CD4-positive, alpha-beta T cell (primary cell): ENCODE results near the gene EXD3. TPM values are rescaled to one million over a fixed set of nuclear protein-coding genes. Genes with fewer than 3 reads are reported as not detected.

ENCODE experiments used
- ATAC-seq: fragments of 200-7000 bp; cut with Tn5 transposase; one replicate; pipeline ENCODE4 v1.10.0; 2022; ENCODE audit warnings: mild to moderate bottlenecking; ENCODE audit not compliant: poor library complexity
- CTCF ChIA-PET: fragments of 350-600 bp; sonication (Branson Sonifier 250); formaldehyde crosslinking; loops from one replicate; lab custom pipeline; 2021; ENCODE audit warnings: antibody characterized with exemption, inconsistent platforms; lab: Charles Lee
- POLR2A ChIA-PET: fragments of 350-600 bp; sonication (Branson Sonifier 250); formaldehyde crosslinking; loops from one replicate; lab custom pipeline; 2021; ENCODE audit warnings: antibody characterized with exemption, inconsistent platforms; lab: Charles Lee
- DNase-seq, 14 experiments: peaks; one replicate each; pipeline ENCODE4 v3.0.0-alpha.2; 2013 to 2020; ENCODE audit warnings: mixed read lengths in 2 of 14
- H3K27ac ChIP-seq, 2 donors: one replicate each; pipeline versions ENCODE4 v1.5.1 to v1.7.0; 2013; ENCODE audit warnings: low read length in 2 of 2, low read depth in 1 of 2, mild to moderate bottlenecking in 1 of 2
- H3K27me3 ChIP-seq, 2 experiments: 1 replicate in 1 of 2; 2 replicates in 1 of 2; pipeline versions ENCODE4 v1.6.1 to v1.7.0; 2013; ENCODE audit warnings: low read length in 2 of 2, control low read depth in 1 of 2, mild to moderate bottlenecking in 1 of 2, moderate library complexity in 1 of 2; ENCODE audit not compliant: insufficient read depth in 2 of 2, control insufficient read depth in 1 of 2
- H3K36me3 ChIP-seq: one replicate; pipeline ENCODE4 v1.6.1; 2013; ENCODE audit warnings: low read length, control low read depth; ENCODE audit not compliant: insufficient read depth
- H3K4me1 ChIP-seq: one replicate; pipeline ENCODE4 v1.6.1; 2013; ENCODE audit warnings: low read length, control low read depth; ENCODE audit not compliant: insufficient read depth
- H3K4me3 ChIP-seq: one replicate; pipeline ENCODE4 v1.5.1; 2013; ENCODE audit warnings: mild to moderate bottlenecking, low read length, moderate library complexity
- H3K9me3 ChIP-seq, 2 experiments: 1 replicate in 1 of 2; 2 replicates in 1 of 2; pipeline versions ENCODE4 v1.6.1 to v1.7.0; 2013; ENCODE audit warnings: low read length in 2 of 2, mild to moderate bottlenecking in 2 of 2, control low read depth in 1 of 2, moderate library complexity in 1 of 2; ENCODE audit not compliant: control insufficient read depth in 1 of 2, insufficient read depth in 1 of 2
- H3K27ac Mint-ChIP-seq: one replicate; pipeline ENCODE4 v1.8.0; 2020; ENCODE audit warnings: mixed read lengths
- H3K27me3 Mint-ChIP-seq: one replicate; pipeline ENCODE4 v1.8.0; 2021; ENCODE audit warnings: mixed read lengths
- H3K36me3 Mint-ChIP-seq: one replicate; pipeline ENCODE4 v1.8.0; 2021; ENCODE audit warnings: low read depth, mixed read lengths
- H3K4me1 Mint-ChIP-seq: one replicate; pipeline ENCODE4 v1.8.0; 2021; ENCODE audit warnings: low read depth, mixed read lengths
- H3K4me3 Mint-ChIP-seq: one replicate; pipeline ENCODE4 v1.8.0; 2020; ENCODE audit warnings: mild to moderate bottlenecking, mixed read lengths
- H3K9me3 Mint-ChIP-seq: one replicate; pipeline ENCODE4 v1.8.0; 2020; ENCODE audit warnings: mixed read lengths
- intact Hi-C, 2 experiments: fragments of 100-400 bp; cut with DNase I in 1 of 2; cut with micrococcal nuclease in 1 of 2; formaldehyde crosslinking; loops; one replicate each; pipeline versions ENCODE4 v1.15.1 to v1.9.0; 2023 to 2025; cut with DNase I, micrococcal nuclease
- total RNA-seq, 174 experiments: library from RNA in 2 of 174; stranded (reverse) in 2 of 174; gene quantifications; one replicate each; pipeline ENCODE4 v1.2.3 and lab custom pipeline; 2021 to 2026
- TF ChIP-seq, protein P1 (sequence below): fragments of 200-600 bp; IDR thresholded peaks from one replicate; pipeline ENCODE4 v1.8.0; 2022; ENCODE audit warnings: antibody characterized with exemption, mild to moderate bottlenecking

Gene EXD3
- total RNA-seq, 2 experiments from 2014 or later = 14.9 to 16.9 TPM

DNA sequence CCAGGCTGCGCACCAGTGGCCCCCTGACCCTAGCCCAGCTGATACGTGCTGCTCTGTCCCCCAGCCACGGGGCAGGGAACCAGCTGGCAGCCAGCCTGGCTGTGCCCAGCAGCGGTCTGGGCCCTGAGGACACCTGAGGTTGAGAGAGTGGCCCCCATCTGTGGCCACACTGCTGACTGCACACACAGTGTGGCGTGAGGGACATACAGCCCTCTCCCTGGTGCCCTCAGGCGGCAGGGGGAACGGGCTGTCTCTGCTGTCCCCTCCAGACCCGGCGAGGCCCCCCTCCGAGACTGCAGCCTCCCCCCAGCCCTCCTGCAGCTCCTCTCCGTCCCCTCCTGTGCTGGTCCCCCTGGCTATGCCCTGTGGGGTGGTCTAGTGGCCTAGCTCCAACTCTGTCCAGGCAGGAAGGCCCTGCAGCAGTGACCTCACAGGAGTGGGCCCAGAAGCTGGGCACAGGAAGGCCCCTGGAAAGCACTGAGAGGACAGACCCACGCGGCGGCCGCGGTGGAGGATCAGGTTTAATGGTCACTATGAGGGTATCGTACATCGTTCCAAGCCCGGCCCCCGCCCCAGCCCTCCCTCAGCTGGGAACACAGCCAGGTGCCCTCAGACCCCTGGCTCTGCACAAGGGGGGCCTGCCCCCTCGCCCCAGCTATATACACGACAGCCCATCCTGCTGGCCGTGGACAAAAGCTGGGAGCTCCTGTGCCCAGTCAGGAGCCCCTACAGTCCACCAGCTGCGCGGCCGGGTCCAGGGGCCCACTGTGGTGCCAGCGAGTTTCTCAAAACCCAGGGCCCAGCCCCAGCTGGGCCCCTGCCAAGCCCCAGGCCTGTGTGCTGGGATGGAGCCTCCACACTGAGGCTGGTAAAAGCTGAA is 25.0 kb upstream of the EXD3 start:
- DNase-seq (peak in 1 of 14 experiments; percentile 4), ATAC-seq (no peak)
- Histone ChIP-seq H3K27me3 (no peaks in the 10 kb centered on the region), H3K4me1 (peaks cover 53% of the 10 kb centered on the region), H3K9me3 (peaks cover 0 to 9% of the 10 kb centered on the region in 2 experiments), H3K4me3 (no peak overlapping the region), H3K27ac (no peak overlapping the region), H3K36me3 (peaks cover 2% of the 10 kb centered on the region)
- ChIA-PET CTCF (no interaction called here), POLR2A (interaction anchor here (1.4 kb wide), 1 partner anchor 15 kb away, joined by 6 read pairs; no protein-coding TSS in a partner anchor)
- no peak overlapping the region for H3K4me3 Mint-ChIP-seq
- H3K27ac Mint-ChIP-seq = peak overlapping the region; percentile 79
- no peaks in the 10 kb centered on the region for H3K36me3 Mint-ChIP-seq
- intact Hi-C loops = loop anchor here in 1 of 2 experiments (5.0 kb wide), 1 partner anchor 151 kb away; no protein-coding TSS in a partner anchor
- no peaks in the 10 kb centered on the region for H3K9me3 Mint-ChIP-seq
- peaks cover 7% of the 10 kb centered on the region for H3K27me3 Mint-ChIP-seq
- TF ChIP-seq, protein P1, sequence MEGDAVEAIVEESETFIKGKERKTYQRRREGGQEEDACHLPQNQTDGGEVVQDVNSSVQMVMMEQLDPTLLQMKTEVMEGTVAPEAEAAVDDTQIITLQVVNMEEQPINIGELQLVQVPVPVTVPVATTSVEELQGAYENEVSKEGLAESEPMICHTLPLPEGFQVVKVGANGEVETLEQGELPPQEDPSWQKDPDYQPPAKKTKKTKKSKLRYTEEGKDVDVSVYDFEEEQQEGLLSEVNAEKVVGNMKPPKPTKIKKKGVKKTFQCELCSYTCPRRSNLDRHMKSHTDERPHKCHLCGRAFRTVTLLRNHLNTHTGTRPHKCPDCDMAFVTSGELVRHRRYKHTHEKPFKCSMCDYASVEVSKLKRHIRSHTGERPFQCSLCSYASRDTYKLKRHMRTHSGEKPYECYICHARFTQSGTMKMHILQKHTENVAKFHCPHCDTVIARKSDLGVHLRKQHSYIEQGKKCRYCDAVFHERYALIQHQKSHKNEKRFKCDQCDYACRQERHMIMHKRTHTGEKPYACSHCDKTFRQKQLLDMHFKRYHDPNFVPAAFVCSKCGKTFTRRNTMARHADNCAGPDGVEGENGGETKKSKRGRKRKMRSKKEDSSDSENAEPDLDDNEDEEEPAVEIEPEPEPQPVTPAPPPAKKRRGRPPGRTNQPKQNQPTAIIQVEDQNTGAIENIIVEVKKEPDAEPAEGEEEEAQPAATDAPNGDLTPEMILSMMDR = no peak
- H3K4me1 Mint-ChIP-seq = peaks cover 32% of the 10 kb centered on the region

DNA sequence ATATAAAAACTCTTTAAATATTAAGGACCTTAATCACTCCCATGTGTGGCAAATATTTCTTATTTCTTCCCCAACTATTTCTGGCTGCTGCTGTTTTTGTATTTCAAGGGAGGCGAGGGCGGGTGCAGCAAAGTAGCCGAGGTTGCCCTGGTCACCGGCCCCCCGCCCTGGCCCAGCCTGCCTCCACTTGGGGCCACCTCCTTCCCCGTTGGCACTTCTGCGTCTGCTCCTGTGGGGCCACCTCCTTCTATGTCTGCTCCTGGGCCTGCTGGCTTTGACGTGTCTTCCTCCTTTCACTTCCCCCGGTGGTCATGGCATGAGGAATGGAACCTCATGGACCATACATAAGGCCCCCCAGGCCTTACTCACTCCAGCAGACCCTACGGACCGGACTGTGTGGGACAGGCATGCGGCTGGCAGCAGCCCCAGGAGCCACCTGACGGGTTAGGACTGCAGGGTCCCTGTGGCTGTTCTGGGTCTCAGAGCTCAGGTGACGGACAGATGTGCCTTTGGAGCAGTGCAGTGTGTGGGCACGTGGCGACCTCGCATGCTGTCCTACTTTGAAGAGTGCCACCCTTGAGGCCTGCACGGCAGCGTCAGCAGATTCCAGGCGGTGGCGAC is 24.0 kb upstream of the EXD3 start:
- ChIA-PET POLR2A (interaction anchor here (1.4 kb wide), 1 partner anchor 16 kb away, joined by 6 read pairs; no protein-coding TSS in a partner anchor), CTCF (interaction anchor here (1.2 kb wide), 1 partner anchor 145 kb away, joined by 3 read pairs; the partner anchor contains the start of gene NRARP)
- Histone ChIP-seq H3K27ac (no peak overlapping the region), H3K4me3 (no peak overlapping the region), H3K27me3 (peaks cover 0 to 2% of the 10 kb centered on the region in 2 experiments), H3K36me3 (no peaks in the 10 kb centered on the region), H3K9me3 (peaks cover 0 to 4% of the 10 kb centered on the region in 2 experiments), H3K4me1 (peaks cover 43% of the 10 kb centered on the region)
- peak overlapping the region; percentile 79 for H3K27ac Mint-ChIP-seq
- DNase-seq (peak in 3 of 14 experiments; percentile 8 to 56 (median 52)), ATAC-seq (no peak)
- H3K9me3 Mint-ChIP-seq = no peaks in the 10 kb centered on the region
- intact Hi-C loops = loop anchor here in 1 of 2 experiments (5.0 kb wide), 1 partner anchor 150 kb away; no protein-coding TSS in a partner anchor
- peaks cover 29% of the 10 kb centered on the region for H3K4me1 Mint-ChIP-seq
- H3K4me3 Mint-ChIP-seq = peak overlapping the region; percentile 9
- no peaks in the 10 kb centered on the region for H3K36me3 Mint-ChIP-seq
- TF ChIP-seq, protein P1 = no peak
- H3K27me3 Mint-ChIP-seq = peaks cover 14% of the 10 kb centered on the region

DNA sequence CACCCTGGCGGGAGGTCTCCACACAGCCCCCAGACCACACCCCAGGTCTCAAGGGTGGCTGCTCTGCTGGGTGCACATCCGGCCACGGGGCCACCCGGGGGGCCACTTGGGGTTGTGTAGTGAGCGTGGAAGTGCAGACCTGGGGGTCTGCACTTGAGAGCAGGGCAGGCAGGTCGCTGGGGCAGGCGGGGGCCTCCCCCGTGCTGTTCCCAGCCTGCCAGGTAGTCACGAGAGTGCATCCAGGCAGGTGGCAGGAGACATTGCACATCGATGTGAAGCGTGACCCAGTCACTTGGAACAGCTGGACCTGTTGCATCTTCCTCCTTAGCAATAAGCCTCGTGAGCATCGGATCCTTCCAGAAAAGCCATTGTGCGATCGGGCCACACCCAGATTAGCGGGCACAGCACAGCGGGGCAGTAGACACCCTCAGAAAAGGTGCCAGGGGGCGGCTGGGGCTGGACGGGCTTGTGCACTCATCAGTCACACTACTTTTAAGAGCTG is 23.0 kb upstream of the EXD3 start:
- peaks cover 42% of the 10 kb centered on the region for H3K4me1 ChIP-seq
- H3K4me3 Mint-ChIP-seq = no peak overlapping the region
- H3K27me3 ChIP-seq = peaks cover 0 to 2% of the 10 kb centered on the region in 2 experiments
- intact Hi-C loops = loop anchor here in 1 of 2 experiments (1.0 to 5.0 kb wide), 2 partner anchors 23 to 149 kb away; partner anchors contain the start of genes EXD3 and NOXA1
- H3K27ac ChIP-seq = no peak overlapping the region
- peaks cover 31% of the 10 kb centered on the region for H3K4me1 Mint-ChIP-seq
- no peak overlapping the region for H3K27ac Mint-ChIP-seq
- ChIA-PET CTCF (interaction anchor here (1.2 to 2.0 kb wide), 4 partner anchors 13 to 144 kb away, joined by 3 to 12 read pairs (median 4); partner anchors contain the start of genes EXD3, NOXA1, NRARP and NSMF), POLR2A (interaction anchor here (1.4 kb wide), 1 partner anchor 13 kb away, joined by 5 read pairs; the partner anchor contains the start of gene NSMF)
- no peaks in the 10 kb centered on the region for H3K36me3 Mint-ChIP-seq
- H3K4me3 ChIP-seq = no peak overlapping the region
- no peaks in the 10 kb centered on the region for H3K9me3 Mint-ChIP-seq
- TF ChIP-seq, protein P1 = no peak
- DNase-seq = peak in 2 of 14 experiments; percentile 4 to 25
- H3K36me3 ChIP-seq = no peaks in the 10 kb centered on the region
- H3K27me3 Mint-ChIP-seq = peaks cover 17% of the 10 kb centered on the region
- no peak for ATAC-seq
- peaks cover 0 to 4% of the 10 kb centered on the region in 2 experiments for H3K9me3 ChIP-seq
